Measurements from ENCODE around the gene CABLES1. TPM values are rescaled to one million over a fixed set of nuclear protein-coding genes. Genes with fewer than 3 reads are reported as not detected.

Gene CABLES1
- total and polyA plus RNA-seq, 2 of the 8 experiments (the other 6 are each of a cell fraction or from before 2014, with no cell fraction given), result 9.2 to 26.4 TPM

- TF ChIP-seq MAFK (IDR thresholded peaks at IDR 0.05; ENCODE audit: low read depth, low read length), result no peak
- TF ChIP-seq HDAC6 (IDR thresholded peaks at IDR 0.05; ENCODE audit: low read depth, low read length), result no peak
- TF ChIP-seq EGR1 (IDR thresholded peaks at IDR 0.05; ENCODE audit: borderline replicate concordance, low read depth, low read length), result no peak
- TF ChIP-seq NANOG (IDR thresholded peaks at IDR 0.05; ENCODE audit: insufficient read depth, low read depth, low read length, poor library complexity, severe bottlenecking), result no peak
Measured at GRCh38 chr18:23107718-23108117, 27.6 kb upstream of the CABLES1 start (continued).
